Measurements from ENCODE around the gene GRID2.
A peak's percentile ranks its signal among the peaks of the same experiment; 100 is the strongest.

The GRID2 gene

GRCh38 chr4:92968996-92969395, 665.2 kb downstream of the GRID2 start:
- TF ChIP-seq ZC3H10 (CRISPR knock-in tag; IDR thresholded peaks at IDR 0.05) (no peak), OSR1 (CRISPR knock-in tag; IDR thresholded peaks at IDR 0.05) (no peak), ZNF70 (CRISPR knock-in tag; IDR thresholded peaks at IDR 0.05) (no peak)
- no peak for ATAC-seq

GRCh38 chr4:92969650-92970379, 666.0 kb downstream of the GRID2 start:
- TF ChIP-seq ESRRG (CRISPR knock-in tag; IDR thresholded peaks at IDR 0.05) (no peak), ARNTL (CRISPR knock-in tag; IDR thresholded peaks at IDR 0.05; ENCODE audit: borderline replicate concordance, low read depth) (no peak), ISL1 (CRISPR knock-in tag; IDR thresholded peaks at IDR 0.05) (peak; percentile 53; the same call in 1 of the 2 replicates), TOX (CRISPR knock-in tag; IDR thresholded peaks at IDR 0.05; ENCODE audit: borderline replicate concordance) (peak; percentile 64; the same call in 1 of the 2 replicates), PATZ1 (CRISPR knock-in tag; IDR thresholded peaks at IDR 0.05; ENCODE audit: borderline replicate concordance) (no peak)
- TF ChIP-seq, protein P1, sequence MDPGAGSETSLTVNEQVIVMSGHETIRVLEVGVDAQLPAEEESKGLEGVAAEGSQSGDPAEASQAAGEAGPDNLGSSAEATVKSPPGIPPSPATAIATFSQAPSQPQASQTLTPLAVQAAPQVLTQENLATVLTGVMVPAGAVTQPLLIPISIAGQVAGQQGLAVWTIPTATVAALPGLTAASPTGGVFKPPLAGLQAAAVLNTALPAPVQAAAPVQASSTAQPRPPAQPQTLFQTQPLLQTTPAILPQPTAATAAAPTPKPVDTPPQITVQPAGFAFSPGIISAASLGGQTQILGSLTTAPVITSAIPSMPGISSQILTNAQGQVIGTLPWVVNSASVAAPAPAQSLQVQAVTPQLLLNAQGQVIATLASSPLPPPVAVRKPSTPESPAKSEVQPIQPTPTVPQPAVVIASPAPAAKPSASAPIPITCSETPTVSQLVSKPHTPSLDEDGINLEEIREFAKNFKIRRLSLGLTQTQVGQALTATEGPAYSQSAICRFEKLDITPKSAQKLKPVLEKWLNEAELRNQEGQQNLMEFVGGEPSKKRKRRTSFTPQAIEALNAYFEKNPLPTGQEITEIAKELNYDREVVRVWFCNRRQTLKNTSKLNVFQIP (CRISPR knock-in tag; IDR thresholded peaks at IDR 0.05; ENCODE audit: borderline replicate concordance, low read depth) = peak; percentile 39; the same call in 1 of the 2 replicates

GRCh38 chr4:92970996-92971395, 667.2 kb downstream of the GRID2 start:
- TF ChIP-seq OSR1 (CRISPR knock-in tag; IDR thresholded peaks at IDR 0.05) (no peak), TOX (CRISPR knock-in tag; IDR thresholded peaks at IDR 0.05; ENCODE audit: borderline replicate concordance) (no peak), ZFP30 (CRISPR knock-in tag; IDR thresholded peaks at IDR 0.05) (no peak), PATZ1 (CRISPR knock-in tag; IDR thresholded peaks at IDR 0.05; ENCODE audit: borderline replicate concordance) (no peak), RARB (CRISPR knock-in tag; IDR thresholded peaks at IDR 0.05) (no peak), ZC3H10 (CRISPR knock-in tag; IDR thresholded peaks at IDR 0.05) (no peak), ZFP3 (CRISPR knock-in tag; IDR thresholded peaks at IDR 0.05) (no peak), CSDC2 (CRISPR knock-in tag; IDR thresholded peaks at IDR 0.05) (no peak), ZNF565 (CRISPR knock-in tag; conservative IDR thresholded peaks at IDR 0.05; ENCODE audit: low read depth) (no peak), ISL1 (CRISPR knock-in tag; IDR thresholded peaks at IDR 0.05) (no peak), PPARA (CRISPR knock-in tag; IDR thresholded peaks at IDR 0.05; ENCODE audit: borderline replicate concordance) (no peak), BACH2 (CRISPR knock-in tag; IDR thresholded peaks at IDR 0.05; ENCODE audit: borderline replicate concordance) (no peak), ZNF8 (CRISPR knock-in tag; IDR thresholded peaks at IDR 0.05) (no peak), ZNF70 (CRISPR knock-in tag; IDR thresholded peaks at IDR 0.05) (no peak), GLIS3 (CRISPR knock-in tag; IDR thresholded peaks at IDR 0.05) (no peak), TCF4 (CRISPR knock-in tag; IDR thresholded peaks at IDR 0.05; ENCODE audit: borderline replicate concordance) (no peak), ARNTL (CRISPR knock-in tag; IDR thresholded peaks at IDR 0.05; ENCODE audit: borderline replicate concordance, low read depth) (no peak)
- TF ChIP-seq, protein P1 (CRISPR knock-in tag; IDR thresholded peaks at IDR 0.05; ENCODE audit: borderline replicate concordance, low read depth) = no peak
- TF ChIP-seq, protein P2, sequence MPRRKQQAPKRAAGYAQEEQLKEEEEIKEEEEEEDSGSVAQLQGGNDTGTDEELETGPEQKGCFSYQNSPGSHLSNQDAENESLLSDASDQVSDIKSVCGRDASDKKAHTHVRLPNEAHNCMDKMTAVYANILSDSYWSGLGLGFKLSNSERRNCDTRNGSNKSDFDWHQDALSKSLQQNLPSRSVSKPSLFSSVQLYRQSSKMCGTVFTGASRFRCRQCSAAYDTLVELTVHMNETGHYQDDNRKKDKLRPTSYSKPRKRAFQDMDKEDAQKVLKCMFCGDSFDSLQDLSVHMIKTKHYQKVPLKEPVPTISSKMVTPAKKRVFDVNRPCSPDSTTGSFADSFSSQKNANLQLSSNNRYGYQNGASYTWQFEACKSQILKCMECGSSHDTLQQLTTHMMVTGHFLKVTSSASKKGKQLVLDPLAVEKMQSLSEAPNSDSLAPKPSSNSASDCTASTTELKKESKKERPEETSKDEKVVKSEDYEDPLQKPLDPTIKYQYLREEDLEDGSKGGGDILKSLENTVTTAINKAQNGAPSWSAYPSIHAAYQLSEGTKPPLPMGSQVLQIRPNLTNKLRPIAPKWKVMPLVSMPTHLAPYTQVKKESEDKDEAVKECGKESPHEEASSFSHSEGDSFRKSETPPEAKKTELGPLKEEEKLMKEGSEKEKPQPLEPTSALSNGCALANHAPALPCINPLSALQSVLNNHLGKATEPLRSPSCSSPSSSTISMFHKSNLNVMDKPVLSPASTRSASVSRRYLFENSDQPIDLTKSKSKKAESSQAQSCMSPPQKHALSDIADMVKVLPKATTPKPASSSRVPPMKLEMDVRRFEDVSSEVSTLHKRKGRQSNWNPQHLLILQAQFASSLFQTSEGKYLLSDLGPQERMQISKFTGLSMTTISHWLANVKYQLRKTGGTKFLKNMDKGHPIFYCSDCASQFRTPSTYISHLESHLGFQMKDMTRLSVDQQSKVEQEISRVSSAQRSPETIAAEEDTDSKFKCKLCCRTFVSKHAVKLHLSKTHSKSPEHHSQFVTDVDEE (CRISPR knock-in tag; IDR thresholded peaks at IDR 0.05) = no peak

More at GRCh38 chr4:92969650-92970379, 666.0 kb downstream of the GRID2 start:
- peak; percentile 92 for ATAC-seq

More at GRCh38 chr4:92970996-92971395, 667.2 kb downstream of the GRID2 start:
- no peak for ATAC-seq

Measured in SK-N-SH treated with all-trans-retinoic acid at 6 μM for 48 hours (cell line).